ENCODE data around the gene DNAH1.

The DNAH1 gene

DNA sequence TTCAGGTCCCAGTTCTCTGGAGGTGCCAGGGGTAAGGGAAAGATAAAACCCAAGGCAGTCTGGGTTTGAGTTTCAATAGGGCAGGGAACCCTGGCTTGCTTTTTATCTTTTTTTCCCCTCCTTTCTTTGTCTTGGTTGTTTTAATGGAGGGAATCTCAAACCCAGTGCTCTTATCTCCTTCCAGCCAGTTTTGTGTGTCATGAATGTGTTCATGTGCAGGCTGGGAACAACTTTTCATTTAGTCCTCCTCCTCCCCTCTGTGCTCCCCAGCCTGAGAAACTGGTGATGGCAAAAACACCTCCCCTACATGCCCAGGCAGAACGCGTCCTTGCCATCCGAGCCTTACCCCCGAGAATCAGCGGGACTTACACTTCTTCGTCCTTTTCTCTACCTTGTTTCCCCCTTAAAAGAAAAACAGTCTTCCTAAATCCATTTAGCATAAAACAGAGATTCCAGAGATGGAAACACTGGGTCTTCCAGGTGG lies 117.9 kb downstream of the DNAH1 start:
- no peak for DNase-seq (ENCODE audit: low read depth)

DNA sequence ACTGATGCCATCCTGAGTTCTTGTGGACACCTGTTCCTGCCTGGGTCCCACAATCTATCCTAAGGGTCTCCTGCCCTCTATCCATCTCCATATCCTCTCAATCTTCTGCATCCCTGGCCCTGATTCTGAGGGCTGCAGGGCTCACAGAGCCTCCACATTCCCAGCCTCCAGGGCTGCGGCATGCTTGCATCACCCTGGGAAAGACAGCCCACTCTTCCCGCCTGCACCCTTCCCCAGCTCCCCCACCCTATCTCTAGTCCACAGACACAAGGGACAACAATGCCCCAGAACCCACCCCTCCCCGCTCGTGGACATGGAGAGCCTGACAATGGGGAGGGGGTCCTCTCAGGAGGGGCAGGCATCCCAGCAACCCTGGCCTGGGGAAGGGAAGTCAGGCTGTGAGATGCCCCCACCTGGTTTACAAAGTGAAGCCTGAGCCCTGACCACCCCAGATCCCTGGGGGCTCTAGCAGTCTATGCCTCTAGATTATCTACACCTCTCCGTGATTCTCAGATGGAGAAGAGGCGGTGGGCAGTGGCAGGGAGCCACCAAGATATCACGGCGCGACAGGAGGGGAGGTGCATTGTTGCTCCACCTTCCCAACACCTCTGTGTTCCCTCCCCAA lies 118.5 kb downstream of the DNAH1 start:
- DNase-seq (ENCODE audit: low read depth): no peak

DNA sequence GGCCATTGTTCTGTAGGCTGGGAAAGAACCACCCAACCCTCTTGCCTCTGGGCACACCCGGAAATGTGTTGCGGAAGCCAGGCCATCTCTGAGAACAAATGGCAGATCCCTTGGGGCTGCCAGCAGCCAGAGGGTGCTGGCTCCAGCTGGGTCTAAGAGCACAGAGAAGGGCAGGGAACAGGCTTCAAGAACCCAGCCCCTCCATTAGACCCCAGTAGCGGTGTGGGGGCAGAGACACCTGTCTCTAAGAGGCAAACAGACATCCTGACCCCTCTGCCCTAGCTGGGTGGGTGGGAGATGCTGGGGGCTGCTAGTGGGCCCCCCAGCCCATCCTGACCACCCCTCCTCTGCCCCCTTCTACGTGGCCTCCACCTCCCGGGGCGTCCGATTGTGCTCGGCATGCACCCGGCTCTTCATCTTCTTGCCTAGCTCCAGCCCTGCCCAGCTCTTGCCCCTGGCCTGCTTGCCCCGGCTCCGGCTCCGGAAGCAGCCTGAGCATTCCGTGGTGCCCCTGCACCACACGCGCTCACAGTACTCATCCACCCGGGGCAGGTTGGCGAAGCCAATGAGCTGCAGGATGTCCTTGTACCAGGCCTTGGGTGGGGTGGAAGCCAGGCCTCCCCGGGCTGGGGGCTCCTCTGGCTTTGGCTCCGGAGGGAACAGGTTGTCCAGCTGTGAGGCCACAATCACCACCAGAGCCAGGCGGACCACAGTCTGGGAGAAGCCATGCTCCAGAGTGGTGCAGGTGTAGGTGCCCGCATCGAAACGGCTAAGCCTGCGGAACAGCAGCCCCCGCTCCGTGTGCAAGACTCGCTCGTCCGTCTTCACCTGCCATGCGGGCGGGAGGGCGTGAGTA lies 119.4 kb downstream of the DNAH1 start:
- no peak for DNase-seq (ENCODE audit: low read depth)

GRCh38 chr3:52436500-52437149 lies 120.5 kb downstream of the DNAH1 start:
- no peak for DNase-seq (ENCODE audit: low read depth)

DNA sequence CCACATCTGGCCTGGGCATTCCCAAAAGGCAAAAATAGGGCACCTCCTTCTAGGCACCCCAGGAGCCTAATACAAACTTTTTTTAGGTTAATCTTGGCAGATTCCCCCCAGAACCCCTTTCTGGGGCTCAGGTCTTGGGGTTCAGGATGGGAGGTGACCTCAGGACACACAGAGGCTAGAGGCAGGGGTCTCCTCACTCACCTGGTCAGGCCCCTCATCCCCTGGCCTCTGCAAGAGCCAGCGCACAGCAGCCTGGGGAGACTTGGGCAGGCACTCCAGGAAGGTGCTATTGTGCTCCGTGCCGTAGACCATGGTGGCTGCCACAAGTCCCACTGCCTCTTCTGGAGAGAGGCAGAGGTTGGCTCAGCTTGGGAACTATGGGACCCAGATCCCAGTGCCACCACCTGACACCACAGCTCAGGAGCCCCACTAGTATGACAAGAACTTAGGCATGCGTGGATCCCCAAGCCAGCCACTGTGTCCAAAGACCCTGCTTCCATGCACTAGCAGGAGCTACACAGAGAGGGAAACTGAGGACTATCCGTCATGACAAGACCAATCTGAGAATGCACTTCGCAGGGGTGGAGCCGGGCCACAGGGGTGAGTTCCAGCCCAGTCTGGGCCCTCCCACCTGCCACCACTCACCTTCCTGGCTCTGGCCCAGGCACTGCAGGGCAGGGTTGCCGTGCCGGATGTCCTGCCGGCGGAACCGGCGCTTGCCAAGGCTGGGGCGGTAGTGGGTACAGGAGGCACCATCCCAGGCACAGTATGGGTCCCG lies 121.4 kb downstream of the DNAH1 start:
- DNase-seq (ENCODE audit: low read depth): no peak

DNA sequence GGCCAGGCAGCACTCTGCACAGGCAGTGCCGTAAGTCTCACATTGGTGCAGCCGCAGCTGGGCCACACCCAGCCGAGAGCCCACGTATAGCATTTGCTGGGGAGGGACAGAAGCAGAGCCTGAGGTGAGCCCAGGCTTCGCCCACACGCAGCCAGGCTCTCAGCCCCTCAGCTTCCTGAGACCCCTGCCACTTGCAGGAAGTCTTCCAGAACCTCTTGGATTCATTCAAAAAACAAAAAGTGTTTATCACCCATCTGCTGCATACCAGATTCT lies 121.9 kb downstream of the DNAH1 start:
- no peak for DNase-seq (ENCODE audit: low read depth)

- DNase-seq (ENCODE audit: low read depth): no peak
These were observed 122.7 kb downstream of the DNAH1 start for GRCh38 chr3:52438579-52439425.

DNA sequence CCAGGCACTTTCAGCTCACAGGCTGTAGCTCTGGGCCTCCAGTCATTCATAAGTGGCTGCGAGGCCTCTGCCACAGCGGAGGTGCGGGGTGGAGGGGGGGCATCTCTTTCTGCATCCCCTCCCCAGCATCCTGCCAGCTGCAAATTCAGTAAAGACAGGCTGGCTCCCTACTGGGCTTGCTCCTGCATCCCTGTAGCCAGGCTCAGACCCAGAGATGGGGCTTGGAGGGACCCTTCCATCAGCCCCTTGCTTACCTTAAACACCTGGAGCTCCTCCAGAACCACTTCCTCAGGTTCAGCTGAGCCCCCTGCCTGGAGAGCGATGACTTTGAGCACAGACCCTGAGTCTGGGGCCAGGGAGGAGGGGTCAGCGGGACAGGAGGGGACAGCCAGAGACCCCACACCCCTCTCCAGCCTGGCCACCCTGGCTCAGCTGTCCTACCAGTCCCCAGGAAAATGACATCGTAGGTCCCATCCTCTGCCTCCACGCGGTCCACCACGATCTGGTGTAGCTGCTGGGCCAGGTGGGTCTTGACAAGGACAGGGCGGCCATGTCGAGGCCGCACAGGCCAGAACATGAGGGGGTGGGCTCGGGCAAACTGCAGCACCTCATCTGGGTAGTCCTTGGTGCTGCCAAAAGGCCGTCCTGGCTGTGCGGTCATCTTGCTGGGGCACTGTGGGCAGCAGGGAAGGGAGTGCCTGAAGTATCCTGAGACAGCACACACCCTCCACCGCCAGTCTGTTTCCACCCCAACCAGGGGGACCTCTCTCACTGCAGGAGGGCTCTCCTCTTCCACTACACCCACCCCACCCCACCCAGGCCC lies 123.5 kb downstream of the DNAH1 start:
- DNase-seq (ENCODE audit: low read depth): no peak

DNA sequence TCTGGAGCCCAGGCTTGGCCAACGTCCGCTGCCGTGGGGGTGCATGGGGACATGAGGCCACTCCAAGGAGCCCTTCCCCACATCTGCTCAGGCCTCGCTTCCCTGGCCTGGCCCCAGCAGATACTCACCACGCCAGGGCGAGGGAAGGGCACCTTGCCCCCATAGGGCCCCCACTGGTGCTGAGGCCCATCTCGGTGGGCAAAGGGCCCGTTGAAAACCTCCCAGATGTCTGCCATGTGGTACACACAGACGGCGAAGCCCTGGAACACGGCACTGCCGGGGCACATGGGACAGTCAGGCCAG lies 124.1 kb downstream of the DNAH1 start:
- no peak for DNase-seq (ENCODE audit: low read depth)

DNA sequence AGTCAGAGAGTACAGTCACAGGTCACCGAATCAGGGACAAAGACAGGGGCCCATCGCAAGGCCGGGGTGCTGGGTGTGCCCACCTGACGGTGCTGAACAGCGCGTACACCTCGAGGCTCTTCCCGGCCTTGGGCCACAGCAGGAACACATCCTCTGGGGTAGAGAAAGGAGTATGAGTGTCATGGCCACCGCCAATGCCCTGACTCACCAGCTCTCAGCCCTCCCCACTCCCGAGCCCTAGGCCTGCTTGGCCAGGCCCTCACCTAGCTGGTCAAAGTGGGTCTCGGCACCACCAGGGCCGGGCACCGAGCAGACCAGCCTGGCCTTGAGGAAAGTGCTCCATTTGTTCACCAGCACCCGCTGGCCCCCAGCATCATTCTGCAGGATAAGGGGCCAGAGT lies 124.6 kb downstream of the DNAH1 start:
- DNase-seq (ENCODE audit: low read depth): no peak

DNA sequence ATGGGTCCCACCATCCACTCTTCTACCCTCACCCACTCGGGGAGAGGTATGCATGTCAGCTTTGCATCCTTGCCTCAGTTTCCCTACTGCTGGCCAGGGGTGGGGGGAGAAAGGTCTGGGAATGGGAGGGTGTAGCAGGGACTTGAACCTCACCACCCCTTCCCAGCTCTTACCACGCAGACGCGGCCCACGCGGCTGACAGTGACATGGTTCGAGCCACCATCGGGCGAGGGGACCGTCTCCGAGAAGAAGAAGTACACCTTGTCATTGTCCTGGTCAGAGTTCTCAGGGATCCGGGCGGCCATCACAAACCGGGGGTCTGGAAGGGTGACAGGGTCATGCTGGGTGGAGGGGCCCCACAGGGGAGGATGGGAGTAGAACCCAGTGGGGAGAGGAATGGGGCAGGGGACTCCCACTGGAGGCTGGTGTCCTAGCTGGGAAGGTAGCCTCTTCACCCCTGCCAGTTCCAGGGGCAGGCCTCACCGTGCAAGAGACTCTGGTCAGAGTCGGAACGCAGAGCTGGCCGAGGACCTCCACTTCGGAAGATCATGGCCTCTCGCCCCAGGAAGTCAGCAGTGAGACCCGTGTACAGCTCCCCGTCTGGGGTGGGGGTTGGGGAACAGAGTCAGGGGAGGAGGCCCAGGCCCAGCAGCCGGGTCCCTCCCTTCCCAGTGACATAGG lies 125.1 kb downstream of the DNAH1 start:
- no peak for DNase-seq (ENCODE audit: low read depth)

GRCh38 chr3:52441772-52442332 lies 125.7 kb downstream of the DNAH1 start:
- DNase-seq (ENCODE audit: low read depth): no peak

DNA sequence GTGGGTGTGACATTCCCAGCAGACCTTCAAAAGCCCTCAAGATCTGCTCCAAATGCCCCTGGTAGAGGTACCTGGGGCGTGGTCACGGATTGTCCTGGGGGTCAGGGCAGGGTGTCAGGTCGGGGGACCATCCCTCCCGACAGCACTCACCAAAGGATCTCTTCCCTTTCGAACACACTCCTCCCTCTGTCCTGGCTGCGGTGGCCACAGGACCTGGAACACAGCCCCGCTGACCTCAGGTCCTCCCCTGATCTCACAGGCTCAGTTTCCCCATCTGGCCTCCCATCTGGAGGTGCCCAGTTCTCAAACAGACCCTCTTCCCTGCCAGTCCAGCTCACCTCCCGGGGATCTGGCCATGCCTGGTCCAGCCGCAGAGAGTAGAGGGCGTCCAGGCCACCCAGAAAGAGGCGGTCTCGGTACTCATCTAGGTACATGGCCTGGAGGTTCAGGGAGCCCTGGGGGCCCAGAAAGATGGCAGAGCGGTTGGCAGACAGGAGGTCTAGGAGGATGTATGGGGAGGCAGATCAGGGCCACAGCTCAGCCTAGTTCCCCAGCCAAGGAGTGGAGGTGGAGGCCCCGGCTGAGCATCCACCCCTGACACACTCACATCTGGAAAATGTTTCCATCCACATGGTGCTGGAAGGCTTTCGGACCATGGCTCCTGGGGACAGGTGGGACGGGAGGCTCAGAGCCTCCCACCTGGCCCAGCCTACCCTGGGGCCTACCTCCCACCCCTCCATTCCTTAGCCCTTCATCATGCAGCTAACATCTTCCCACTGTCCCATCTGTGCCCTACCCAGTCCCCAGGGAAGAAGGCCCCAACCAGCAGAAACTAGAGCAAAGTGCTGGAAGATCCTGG lies 126.5 kb downstream of the DNAH1 start:
- no peak for DNase-seq (ENCODE audit: low read depth)

GRCh38 chr3:52443268-52443610 lies 127.1 kb downstream of the DNAH1 start:
- DNase-seq (ENCODE audit: low read depth): no peak

DNA sequence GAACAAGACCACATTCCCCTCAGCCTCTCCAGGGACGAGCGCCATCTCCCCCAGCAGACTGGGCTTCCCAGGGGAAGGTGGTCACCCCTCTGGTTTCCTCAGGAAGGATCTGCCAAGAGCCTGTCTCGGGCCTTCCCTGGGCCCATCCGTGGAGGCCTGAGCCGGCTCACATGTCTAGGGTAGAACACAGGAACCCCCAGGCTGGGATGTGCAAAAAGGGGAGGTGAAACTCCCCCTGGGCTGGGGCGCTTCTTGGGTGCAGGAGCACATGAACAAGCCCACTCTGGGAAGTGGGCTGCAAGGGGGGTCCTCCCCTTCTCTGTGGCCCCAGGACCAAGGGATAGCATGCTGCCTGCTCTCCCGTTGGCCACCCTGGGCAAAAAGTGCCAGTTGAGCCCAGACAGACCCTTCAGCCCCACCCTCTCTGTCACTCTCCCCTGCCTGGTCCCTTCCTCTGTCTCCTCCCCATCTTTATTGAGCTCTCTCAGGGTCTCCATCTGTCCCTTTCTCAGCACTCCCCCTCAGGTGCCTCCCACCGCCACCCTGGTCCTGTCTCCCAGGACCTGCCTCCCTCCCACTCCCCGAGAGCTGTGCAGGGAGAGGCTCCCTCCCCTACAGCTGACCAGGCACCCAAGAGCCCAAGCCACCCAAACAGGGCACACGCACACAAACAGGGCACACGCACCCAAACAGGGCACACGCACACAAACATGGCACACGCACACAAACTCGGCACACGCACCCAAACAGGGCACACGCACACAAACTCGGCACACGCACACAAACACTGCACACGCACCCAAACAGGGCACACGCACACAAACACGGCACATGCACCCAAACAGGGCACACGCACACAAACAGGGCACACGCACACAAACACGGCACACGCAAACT lies 127.9 kb downstream of the DNAH1 start:
- DNase-seq (ENCODE audit: low read depth): no peak

GRCh38 chr3:52444860-52445793 lies 129.0 kb downstream of the DNAH1 start, which contains the start of gene SEMA3G:
SEMA3G (minus strand) TSS chr3:52445103; CDS start chr3:52445027, 76 bp downstream.
- no peak for DNase-seq (ENCODE audit: low read depth)

- no peak for DNase-seq (ENCODE audit: low read depth)
These were observed 129.9 kb downstream of the DNAH1 start for GRCh38 chr3:52446042-52446441.
